ENCODE results near the gene CNTNAP2.

- TF ChIP-seq CTCF (IDR thresholded peaks at IDR 0.05): no peak
- no peak for TF ChIP-seq POLR2A (IDR thresholded peaks at IDR 0.05)
- no peak for TF ChIP-seq POLR2AphosphoS5 (IDR thresholded peaks at IDR 0.05)
- TF ChIP-seq EP300 (IDR thresholded peaks at IDR 0.05): no peak
Measured at GRCh38 chr7:148058092-148058491, 1941.5 kb downstream of the CNTNAP2 start.
